Progenitor cell of endocrine pancreas (in vitro differentiated cells): ENCODE data around the gene ATG3. TPM values are rescaled to one million over a fixed set of nuclear protein-coding genes. Genes with fewer than 3 reads are reported as not detected.

Experiments
- DNase-seq: peaks from one replicate; pipeline ENCODE4 v3.0.0; 2021; ENCODE audit warnings: low spot score; ENCODE audit not compliant: unreplicated experiment
- H3K27ac Mint-ChIP-seq: 2 replicates; pipeline ENCODE4 v1.8.0; 2021; ENCODE audit warnings: mild to moderate bottlenecking, moderate library complexity, mixed read lengths
- H3K27me3 Mint-ChIP-seq: 2 replicates; pipeline ENCODE4 v1.8.0; 2021; ENCODE audit warnings: mixed read lengths
- H3K36me3 Mint-ChIP-seq: 2 replicates; pipeline ENCODE4 v1.8.0; 2022; ENCODE audit warnings: mixed read lengths; ENCODE audit not compliant: insufficient read depth
- H3K4me1 Mint-ChIP-seq: 2 replicates; pipeline ENCODE4 v1.8.0; 2021; ENCODE audit warnings: low read depth, mixed read lengths
- H3K4me3 Mint-ChIP-seq: 2 replicates; pipeline ENCODE4 v1.8.0; 2021; ENCODE audit warnings: low read depth, mild to moderate bottlenecking, moderate library complexity, mixed read lengths
- H3K9me3 Mint-ChIP-seq: 2 replicates; pipeline ENCODE4 v1.8.0; 2021; ENCODE audit warnings: low read depth, mixed read lengths
- total RNA-seq: library from RNA; stranded (reverse); gene quantifications from 2 replicates; pipeline ENCODE4 v1.2.1, GENCODE V29; 2021
- TF ChIP-seq, protein P1 (sequence below): fragments of 200-600 bp; sonication (generic); IDR thresholded peaks from one replicate; pipeline ENCODE4 v1.5.0; 2021; ENCODE audit warnings: antibody characterized with exemption, mild to moderate bottlenecking; ENCODE audit not compliant: unreplicated experiment

Gene ATG3
- total RNA-seq, 1 donor from 2014 or later: 26.9 TPM

DNA sequence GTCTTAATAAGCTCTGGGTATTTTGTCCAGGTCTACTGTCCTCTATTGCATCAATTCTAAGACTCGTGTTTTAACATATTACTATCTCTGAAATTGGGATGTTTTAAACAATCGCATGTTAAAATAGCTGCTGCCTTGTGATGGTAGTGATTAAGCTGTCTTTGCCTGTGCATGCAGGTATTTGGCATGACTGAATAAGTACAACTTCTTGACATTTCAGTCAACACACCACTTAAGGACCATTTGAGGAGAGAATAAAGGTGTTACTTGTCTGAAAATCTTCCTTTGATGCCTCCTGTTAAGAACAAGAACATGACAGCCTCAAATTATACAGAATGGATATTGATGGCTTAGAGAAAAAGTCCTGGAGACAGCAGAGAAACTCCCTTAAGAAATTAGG lies 33.1 kb upstream of the ATG3 start:
- Mint-ChIP-seq H3K4me3 (no peak overlapping the region), H3K4me1 (no peaks in the 10 kb centered on the region), H3K36me3 (no peaks in the 10 kb centered on the region), H3K27ac (no peak overlapping the region), H3K9me3 (no peaks in the 10 kb centered on the region), H3K27me3 (no peaks in the 10 kb centered on the region)
- TF ChIP-seq, protein P1, sequence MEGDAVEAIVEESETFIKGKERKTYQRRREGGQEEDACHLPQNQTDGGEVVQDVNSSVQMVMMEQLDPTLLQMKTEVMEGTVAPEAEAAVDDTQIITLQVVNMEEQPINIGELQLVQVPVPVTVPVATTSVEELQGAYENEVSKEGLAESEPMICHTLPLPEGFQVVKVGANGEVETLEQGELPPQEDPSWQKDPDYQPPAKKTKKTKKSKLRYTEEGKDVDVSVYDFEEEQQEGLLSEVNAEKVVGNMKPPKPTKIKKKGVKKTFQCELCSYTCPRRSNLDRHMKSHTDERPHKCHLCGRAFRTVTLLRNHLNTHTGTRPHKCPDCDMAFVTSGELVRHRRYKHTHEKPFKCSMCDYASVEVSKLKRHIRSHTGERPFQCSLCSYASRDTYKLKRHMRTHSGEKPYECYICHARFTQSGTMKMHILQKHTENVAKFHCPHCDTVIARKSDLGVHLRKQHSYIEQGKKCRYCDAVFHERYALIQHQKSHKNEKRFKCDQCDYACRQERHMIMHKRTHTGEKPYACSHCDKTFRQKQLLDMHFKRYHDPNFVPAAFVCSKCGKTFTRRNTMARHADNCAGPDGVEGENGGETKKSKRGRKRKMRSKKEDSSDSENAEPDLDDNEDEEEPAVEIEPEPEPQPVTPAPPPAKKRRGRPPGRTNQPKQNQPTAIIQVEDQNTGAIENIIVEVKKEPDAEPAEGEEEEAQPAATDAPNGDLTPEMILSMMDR: no peak
- DNase-seq: no peak

DNA sequence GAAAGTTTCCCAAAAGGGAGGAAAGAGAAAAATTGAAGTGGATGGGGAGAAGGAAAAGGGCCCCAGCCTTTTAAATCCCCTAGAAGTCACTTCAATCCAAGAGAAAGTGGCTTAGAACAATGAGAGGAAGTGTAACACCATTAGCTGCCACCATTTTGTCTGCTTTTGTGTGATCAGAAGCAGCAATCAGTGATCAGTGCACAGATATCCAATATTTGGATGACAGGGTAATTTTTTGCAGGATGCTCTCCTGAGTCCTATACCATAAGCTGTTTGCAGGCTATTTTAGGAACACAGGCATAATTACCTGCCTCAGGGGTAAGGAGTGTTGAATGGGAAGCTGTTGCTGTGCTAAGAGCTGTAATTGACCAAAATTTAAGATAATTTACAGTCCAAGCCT lies 31.5 kb upstream of the ATG3 start:
- TF ChIP-seq, protein P1: no peak
- H3K9me3 Mint-ChIP-seq: no peaks in the 10 kb centered on the region
- no peak for DNase-seq
- H3K4me1 Mint-ChIP-seq: no peaks in the 10 kb centered on the region
- H3K27ac Mint-ChIP-seq: no peak overlapping the region
- peaks cover 4% of the 10 kb centered on the region for H3K36me3 Mint-ChIP-seq
- no peaks in the 10 kb centered on the region for H3K27me3 Mint-ChIP-seq
- no peak overlapping the region for H3K4me3 Mint-ChIP-seq

DNA sequence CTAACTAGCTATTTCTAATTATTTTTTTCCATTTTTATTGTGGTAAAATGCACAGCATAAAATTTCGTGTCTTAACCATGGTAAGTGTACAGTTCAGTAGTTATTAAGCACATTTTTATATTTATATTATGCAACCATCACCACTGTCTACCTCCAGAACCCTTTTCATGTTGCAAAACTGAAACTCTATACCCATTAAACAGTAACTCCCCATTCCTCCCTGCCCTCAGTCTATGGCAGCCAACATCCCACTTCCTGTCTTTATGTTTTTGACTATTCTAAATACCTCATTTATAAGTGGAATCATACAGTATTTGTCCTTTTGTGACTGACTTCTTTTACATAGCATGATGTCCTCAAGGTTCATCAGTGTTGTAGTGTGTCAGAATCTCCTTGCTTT lies 25.6 kb upstream of the ATG3 start:
- Mint-ChIP-seq H3K36me3 (peaks cover 6% of the 10 kb centered on the region), H3K27ac (no peak overlapping the region), H3K4me1 (no peaks in the 10 kb centered on the region), H3K4me3 (no peak overlapping the region), H3K9me3 (no peaks in the 10 kb centered on the region), H3K27me3 (no peaks in the 10 kb centered on the region)
- TF ChIP-seq, protein P1: no peak
- DNase-seq: no peak

DNA sequence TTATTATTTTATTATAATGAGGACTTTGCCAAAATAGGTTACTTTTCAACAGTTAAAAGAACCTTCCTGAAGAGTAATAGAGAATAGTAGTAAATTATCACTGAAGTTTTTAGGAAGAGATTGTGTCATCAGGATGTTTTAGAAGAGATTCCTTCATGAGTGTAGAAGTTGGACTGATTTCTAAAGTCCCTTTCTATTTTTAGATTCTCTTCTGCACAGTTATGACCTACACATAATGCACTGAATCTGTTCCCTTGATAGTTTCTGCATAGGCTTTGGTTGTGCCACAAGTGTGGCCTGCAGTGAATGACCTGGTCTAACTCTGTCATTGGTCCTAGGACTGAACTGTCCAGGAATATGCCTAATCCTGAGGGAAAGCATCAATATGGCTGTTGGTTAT lies 24.0 kb upstream of the ATG3 start:
- TF ChIP-seq, protein P1: no peak
- no peaks in the 10 kb centered on the region for H3K27me3 Mint-ChIP-seq
- H3K4me3 Mint-ChIP-seq: no peak overlapping the region
- H3K4me1 Mint-ChIP-seq: no peaks in the 10 kb centered on the region
- no peak overlapping the region for H3K27ac Mint-ChIP-seq
- DNase-seq: no peak
- no peaks in the 10 kb centered on the region for H3K9me3 Mint-ChIP-seq
- H3K36me3 Mint-ChIP-seq: peaks cover 6% of the 10 kb centered on the region

DNA sequence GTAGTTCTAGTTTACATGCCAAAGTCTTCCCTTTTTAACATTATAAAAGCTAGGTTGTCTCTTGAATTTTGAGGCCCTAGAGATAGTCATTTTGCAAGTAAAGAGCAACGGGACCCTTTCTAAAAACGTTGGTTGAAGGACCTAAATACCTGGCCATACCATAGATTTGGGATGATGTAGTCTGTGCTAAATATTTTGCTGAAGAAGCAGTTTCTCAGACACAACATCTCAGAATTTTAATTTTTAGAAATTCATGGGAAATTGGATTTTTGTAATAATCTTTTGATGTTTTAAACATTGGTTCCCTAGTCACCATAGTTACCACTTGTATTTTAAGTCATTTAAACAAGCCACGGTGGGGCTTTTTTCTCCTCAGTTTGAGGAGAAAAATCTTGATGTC lies 21.3 kb upstream of the ATG3 start:
- no peaks in the 10 kb centered on the region for H3K4me1 Mint-ChIP-seq
- H3K36me3 Mint-ChIP-seq: peaks cover 6% of the 10 kb centered on the region
- no peaks in the 10 kb centered on the region for H3K9me3 Mint-ChIP-seq
- no peak for DNase-seq
- H3K27me3 Mint-ChIP-seq: no peaks in the 10 kb centered on the region
- H3K27ac Mint-ChIP-seq: no peak overlapping the region
- H3K4me3 Mint-ChIP-seq: no peak overlapping the region
- TF ChIP-seq, protein P1: no peak
